ENCODE results near the gene MAB21L1.

The MAB21L1 gene

GRCh38 chr13:35479706-35480105 lies 3.2 kb upstream of the MAB21L1 start:
- FAIRE-seq: no peak
- DNase-seq (ENCODE audit: low spot score): no peak

- DNase-seq (ENCODE audit: low spot score) (no peak), FAIRE-seq (no peak)
Observed at GRCh38 chr13:35479038-35479492, 2.6 kb upstream of the MAB21L1 start.

- DNase-seq (ENCODE audit: low spot score) (no peak), FAIRE-seq (no peak)
Observed at GRCh38 chr13:35478271-35479037, 2.0 kb upstream of the MAB21L1 start.

- no peak for DNase-seq (ENCODE audit: low spot score)
- no peak for FAIRE-seq
Observed at GRCh38 chr13:35477386-35477946, 977 bp upstream of the MAB21L1 start.

- no peak for FAIRE-seq
- DNase-seq (ENCODE audit: low spot score): peak; percentile 29
Observed at GRCh38 chr13:35475212-35475959, 1.1 kb downstream of the MAB21L1 start.

GRCh38 chr13:35474496-35475211 lies 1.8 kb downstream of the MAB21L1 start:
- DNase-seq (ENCODE audit: low spot score) (peak; percentile 4), FAIRE-seq (no peak)

GRCh38 chr13:35473802-35474201 lies 2.7 kb downstream of the MAB21L1 start:
- FAIRE-seq (no peak), DNase-seq (ENCODE audit: low spot score) (no peak)

GRCh38 chr13:35473206-35473775 lies 3.2 kb downstream of the MAB21L1 start:
- DNase-seq (ENCODE audit: low spot score) (no peak), FAIRE-seq (no peak)

GRCh38 chr13:35472323-35472881 lies 4.1 kb downstream of the MAB21L1 start:
- no peak for FAIRE-seq
- no peak for DNase-seq (ENCODE audit: low spot score)

GRCh38 chr13:35471706-35472322 lies 4.7 kb downstream of the MAB21L1 start:
- DNase-seq (ENCODE audit: low spot score) (no peak), FAIRE-seq (no peak)

- DNase-seq (ENCODE audit: low spot score) (no peak), FAIRE-seq (no peak)
Observed at GRCh38 chr13:35470671-35471661, 5.5 kb downstream of the MAB21L1 start.

- FAIRE-seq: no peak
- DNase-seq (ENCODE audit: low spot score): no peak
Observed at GRCh38 chr13:35469806-35470525, 6.5 kb downstream of the MAB21L1 start.

GRCh38 chr13:35468195-35468594 lies 8.3 kb downstream of the MAB21L1 start:
- DNase-seq (ENCODE audit: low spot score) (no peak), FAIRE-seq (no peak)

GRCh38 chr13:35465371-35465770 lies 11.1 kb downstream of the MAB21L1 start:
- FAIRE-seq: no peak
- DNase-seq (ENCODE audit: low spot score): no peak

GRCh38 chr13:35460061-35460460 lies 16.4 kb downstream of the MAB21L1 start:
- DNase-seq (ENCODE audit: low spot score): no peak

GRCh38 chr13:35457258-35457657 lies 19.2 kb downstream of the MAB21L1 start:
- no peak for FAIRE-seq
- no peak for DNase-seq (ENCODE audit: low spot score)

More at GRCh38 chr13:35460061-35460460, 16.4 kb downstream of the MAB21L1 start:
- no peak for FAIRE-seq

- DNase-seq (ENCODE audit: low spot score): no peak
- no peak for FAIRE-seq
Observed at GRCh38 chr13:35455022-35455421, 21.5 kb downstream of the MAB21L1 start.

GRCh38 chr13:35449821-35450220 lies 26.7 kb downstream of the MAB21L1 start:
- FAIRE-seq: no peak
- no peak for DNase-seq (ENCODE audit: low spot score)

- no peak for FAIRE-seq
Observed at GRCh38 chr13:35448465-35448864, 28.0 kb downstream of the MAB21L1 start.

More at GRCh38 chr13:35448465-35448864, 28.0 kb downstream of the MAB21L1 start:
- no peak for DNase-seq (ENCODE audit: low spot score)

Measured in urothelium cell line (cell line).